Testis (tissue), 3 donors: Measurements from ENCODE around the gene DVL2. TPM values are rescaled to one million over a fixed set of nuclear protein-coding genes. Genes with fewer than 3 reads are reported as not detected.

Experiments
- DNase-seq: peaks from one replicate; pipeline ENCODE4 v3.0.0-alpha.2; 2019
- H3K27ac ChIP-seq, 2 donors: fragments of 200-600 bp; sonication (generic); one replicate each; pipeline ENCODE4 v1.5.1; 2019
- H3K27me3 ChIP-seq: fragments of 200-600 bp; sonication (generic); one replicate; pipeline ENCODE4 v1.5.1; 2019
- H3K36me3 ChIP-seq: fragments of 200-600 bp; sonication (generic); one replicate; pipeline ENCODE4 v1.5.1; 2017; ENCODE audit warnings: low read depth; ENCODE audit errors: missing control alignments
- H3K4me1 ChIP-seq: fragments of 200-600 bp; sonication (generic); one replicate; pipeline ENCODE4 v1.5.1; 2019
- H3K4me3 ChIP-seq, 2 donors: fragments of 200-600 bp; sonication (generic); one replicate each; pipeline ENCODE4 v1.5.1; 2017 to 2019
- H3K9me3 ChIP-seq: fragments of 200-600 bp; sonication (generic); one replicate; pipeline ENCODE4 v1.5.1; 2017
- CTCF ChIP-seq, 3 experiments: fragments of 450-650 bp in 2 of 3; fragments of 200-600 bp in 1 of 3; sonication (generic) in 1 of 3; IDR thresholded peaks; one replicate each; pipeline ENCODE4 v1.5.1; 2016 to 2019; ENCODE audit warnings: antibody characterized with exemption in 3 of 3, mild to moderate bottlenecking in 2 of 3, moderate library complexity in 1 of 3
- POLR2A ChIP-seq: fragments of 450-650 bp; IDR thresholded peaks from one replicate; pipeline ENCODE4 v1.6.1; 2017; ENCODE audit warnings: antibody characterized with exemption, mild to moderate bottlenecking, moderate library complexity
- WGBS, 2 donors: methylation state at CpG; one replicate each; pipeline ENCODE4 v1.1.5; 2018; 5-methylcytosine and 5-hydroxymethylcytosine counted together
- intact Hi-C: fragments of 100-400 bp; cut with DNase I; formaldehyde crosslinking; loops from one replicate; pipeline ENCODE4 v1.15.1; 2023; ENCODE audit warnings: low total_unique reads
- polyA plus RNA-seq: library from polyadenylated mRNA; stranded (reverse); fragments of 350-450 nt; fragmentation: Illumina TruSeq; extraction: RNeasy Lipid Tissue Mini Kit (QIAGEN cat#74804); gene quantifications from one replicate; pipeline ENCODE4 v1.2.3, GENCODE V29; 2014; ENCODE audit warnings: low read depth, low replicate concordance; ENCODE audit not compliant: insufficient read depth
- total RNA-seq, 2 donors: library from RNA; depleted of rRNA; stranded (reverse); fragments of >200 nt; gene quantifications; one replicate each; pipeline ENCODE4 v1.2.3, GENCODE V29; 2016

The DVL2 gene
- total and polyA plus RNA-seq, 3 donors from 2014 or later: 43.6 to 102 (median 81.3) TPM

- Histone ChIP-seq H3K9me3 (no peaks in the 10 kb centered on the region), H3K36me3 (no peaks in the 10 kb centered on the region), H3K4me3 (peak within 1 kb of the TSS; percentile 49 to 60), H3K4me1 (peaks cover 12% of the 10 kb centered on the region), H3K27ac (peak within 1 kb of the TSS; percentile 82 to 83), H3K27me3 (no peaks in the 10 kb centered on the region)
- no peak for TF ChIP-seq CTCF (IDR thresholded peaks at IDR 0.05)
- TF ChIP-seq POLR2A: no peak
- 1% methylated on average over 41 to 71 of the region's 71 CpGs for WGBS, 2 donors
- DNase-seq: peak; percentile 97
- intact Hi-C loops: no loop called here
Observed at GRCh38 chr17:7281074-7281952, 47.0 kb upstream of the DVL2 start, which contains the start of gene SLC2A4. Gene SLC2A4, plus strand, starts transcription at chr17:7281718. Its CDS starts 217 bp downstream, at chr17:7281935.

GRCh38 chr17:7280519-7281073, 46.3 kb upstream of the DVL2 start:
- intact Hi-C loops: no loop called here

GRCh38 chr17:7279448-7279847, 45.1 kb upstream of the DVL2 start:
- no peak for DNase-seq
- peaks cover 12% of the 10 kb centered on the region for H3K4me1 ChIP-seq
- intact Hi-C loops: no loop called here
- no peaks in the 10 kb centered on the region for H3K9me3 ChIP-seq
- 88 to 89% methylated on average over 8 of the region's 8 CpGs for WGBS, 2 donors
- H3K36me3 ChIP-seq: no peaks in the 10 kb centered on the region
- no peaks in the 10 kb centered on the region for H3K27me3 ChIP-seq
- H3K4me3 ChIP-seq: no peak overlapping the region
- TF ChIP-seq CTCF (IDR thresholded peaks at IDR 0.05) (no peak), POLR2A (no peak)
- no peak overlapping the region for H3K27ac ChIP-seq

More at GRCh38 chr17:7280519-7281073, 46.3 kb upstream of the DVL2 start:
- H3K4me3 ChIP-seq: peak overlapping the region; percentile 49 to 60
- peak overlapping the region; percentile 82 to 83 for H3K27ac ChIP-seq
- H3K27me3 ChIP-seq: no peaks in the 10 kb centered on the region
- no peaks in the 10 kb centered on the region for H3K36me3 ChIP-seq
- TF ChIP-seq CTCF (IDR thresholded peaks at IDR 0.05) (peak; percentile 76 to 98 (median 82)), POLR2A (no peak)
- H3K4me1 ChIP-seq: peaks cover 12% of the 10 kb centered on the region
- DNase-seq: peak; percentile 89
- 0 to 1% methylated on average over 20 to 29 of the region's 29 CpGs for WGBS, 2 donors
- no peaks in the 10 kb centered on the region for H3K9me3 ChIP-seq

- TF ChIP-seq POLR2A (no peak), CTCF (IDR thresholded peaks at IDR 0.05) (no peak)
- intact Hi-C loops: no loop called here
- no peak overlapping the region for H3K4me3 ChIP-seq
- WGBS, 2 donors: 43 to 83% methylated on average over 1 of the region's 1 CpG
- no peaks in the 10 kb centered on the region for H3K36me3 ChIP-seq
- H3K4me1 ChIP-seq: no peaks in the 10 kb centered on the region
- no peaks in the 10 kb centered on the region for H3K9me3 ChIP-seq
- no peak overlapping the region for H3K27ac ChIP-seq
- H3K27me3 ChIP-seq: no peaks in the 10 kb centered on the region
- no peak for DNase-seq
Observed at GRCh38 chr17:7266784-7267183, 32.5 kb upstream of the DVL2 start.
